NCI-H2029 (cell line): Measurements from ENCODE around the gene ZNF580.
A peak's percentile ranks its signal among the peaks of the same experiment; 100 is the strongest.

Source experiments
- DNase-seq: peaks from one replicate; lab custom pipeline; 2025; lab: John Stamatoyannopoulos, UW

The ZNF580 gene

DNA sequence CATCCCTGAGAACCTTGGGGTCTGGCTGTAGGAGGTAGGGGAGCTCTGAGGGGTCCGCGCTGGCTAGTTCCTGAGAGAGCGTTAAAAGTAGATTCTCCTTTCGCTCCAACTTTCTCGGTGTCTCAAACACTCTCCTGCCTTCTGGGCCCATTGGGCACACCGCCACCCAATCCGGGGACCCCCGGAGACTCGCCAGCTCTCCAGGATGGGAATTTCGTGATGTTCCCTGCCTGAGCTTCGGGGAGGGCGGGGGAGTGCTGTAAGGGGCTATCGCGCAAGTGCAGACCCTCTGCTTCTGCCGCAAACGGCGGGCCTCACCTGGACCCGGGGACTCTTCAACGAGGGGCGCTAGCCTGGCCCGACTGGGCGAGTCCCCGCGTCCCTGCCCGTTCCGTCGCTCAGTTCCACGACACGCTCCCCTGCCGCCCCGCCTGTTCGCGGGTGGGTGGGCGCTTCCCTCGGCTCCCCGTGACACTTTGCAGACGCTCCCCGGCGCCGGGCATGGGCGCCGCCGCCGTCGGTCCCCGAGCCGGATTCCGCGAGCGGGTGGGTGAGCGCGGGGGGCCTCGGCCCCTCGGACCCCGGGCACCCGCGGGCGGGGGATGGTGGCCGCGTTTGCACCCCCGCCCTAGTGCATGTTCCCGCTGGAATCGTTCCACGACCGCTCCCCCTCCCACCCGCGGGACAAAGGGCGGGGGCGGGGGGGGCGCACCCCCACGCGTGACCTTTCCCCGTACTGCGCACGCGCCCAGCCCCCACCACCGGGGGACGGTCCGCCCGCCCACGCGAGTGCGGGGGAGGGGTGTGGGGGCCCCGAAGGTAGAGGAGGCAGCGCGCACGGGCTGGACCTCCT, 7.2 kb downstream of the ZNF580 start, which contains the start of gene CCDC106:
TSS of gene CCDC106 (plus strand) at position 481 of the 853 bp plus-strand sequence. CDS start 835 bp downstream, outside the sequence.
- DNase-seq = no peak

DNA sequence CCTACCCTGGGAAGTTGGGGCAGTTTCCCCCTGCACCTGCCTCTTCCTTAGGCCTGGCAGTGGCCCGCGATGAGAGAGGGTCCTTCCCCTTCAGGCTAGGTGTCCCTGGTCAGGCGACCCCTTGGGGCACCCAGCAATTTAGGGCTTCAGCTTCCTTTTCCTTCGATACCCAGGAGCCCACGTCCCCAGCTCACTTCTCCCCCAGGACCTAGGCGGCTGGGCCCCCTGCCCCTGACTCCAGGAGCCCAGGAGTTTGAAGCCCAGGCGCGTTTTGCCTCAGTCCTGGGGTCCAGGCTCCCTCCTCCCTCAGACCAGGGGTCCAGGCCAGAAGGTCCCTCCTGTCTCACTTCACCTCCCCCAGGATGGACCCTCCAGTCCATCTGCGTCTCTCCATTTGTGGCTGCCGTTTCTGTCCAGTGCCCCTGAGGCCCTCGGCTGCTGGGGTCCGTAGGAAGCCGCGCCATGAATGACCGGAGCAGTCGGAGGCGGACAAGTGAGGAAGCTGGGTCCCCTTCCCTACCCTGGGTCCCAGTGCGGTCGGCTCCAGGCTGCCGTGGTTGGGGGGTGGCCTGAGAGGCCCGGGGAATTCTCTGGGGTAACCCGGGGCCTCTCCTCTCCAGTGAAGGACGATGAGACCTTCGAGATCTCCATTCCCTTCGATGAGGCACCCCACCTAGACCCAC, 7.9 kb downstream of the ZNF580 start:
- no peak for DNase-seq

DNA sequence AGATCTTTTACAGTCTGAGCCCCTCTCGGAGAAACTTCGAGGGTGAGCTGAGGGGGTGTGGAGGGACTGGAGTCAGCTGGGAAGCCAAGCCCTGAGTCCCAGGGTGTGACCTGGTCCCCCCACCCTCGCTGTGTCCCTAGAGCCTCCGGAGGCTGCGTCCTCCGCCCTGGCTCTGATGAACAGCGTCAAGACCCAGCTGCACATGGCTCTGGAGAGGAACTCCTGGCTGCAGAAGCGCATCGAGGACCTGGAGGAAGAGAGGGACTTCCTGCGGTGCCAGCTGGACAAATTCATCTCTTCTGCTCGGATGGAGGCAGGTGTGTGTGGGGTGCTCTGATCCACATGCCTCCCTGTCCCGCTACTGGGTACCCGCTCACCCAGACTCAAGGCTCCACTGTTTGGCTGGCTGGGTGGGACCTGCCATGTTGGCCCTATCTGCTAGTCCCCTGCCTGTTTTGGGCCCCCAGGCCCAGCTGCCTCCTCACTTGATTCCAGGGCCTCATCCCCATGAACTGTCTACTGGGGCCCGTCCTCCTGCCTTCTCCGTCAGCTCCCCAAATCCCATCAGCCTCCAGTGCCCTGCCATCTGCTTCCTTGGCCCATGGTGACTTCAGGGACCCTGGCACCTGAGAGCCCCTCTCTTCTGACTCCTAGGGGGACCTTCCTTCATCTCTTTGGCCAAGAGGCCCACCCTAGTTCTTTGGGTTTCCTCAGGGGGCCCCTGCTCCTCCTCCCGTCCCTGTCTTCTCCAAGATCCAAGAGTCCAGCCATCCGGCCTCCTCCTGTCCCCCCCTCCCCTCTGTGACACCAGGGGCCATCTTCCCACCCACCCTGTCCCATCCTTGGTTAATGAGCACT, 8.7 kb downstream of the ZNF580 start:
- no peak for DNase-seq

DNA sequence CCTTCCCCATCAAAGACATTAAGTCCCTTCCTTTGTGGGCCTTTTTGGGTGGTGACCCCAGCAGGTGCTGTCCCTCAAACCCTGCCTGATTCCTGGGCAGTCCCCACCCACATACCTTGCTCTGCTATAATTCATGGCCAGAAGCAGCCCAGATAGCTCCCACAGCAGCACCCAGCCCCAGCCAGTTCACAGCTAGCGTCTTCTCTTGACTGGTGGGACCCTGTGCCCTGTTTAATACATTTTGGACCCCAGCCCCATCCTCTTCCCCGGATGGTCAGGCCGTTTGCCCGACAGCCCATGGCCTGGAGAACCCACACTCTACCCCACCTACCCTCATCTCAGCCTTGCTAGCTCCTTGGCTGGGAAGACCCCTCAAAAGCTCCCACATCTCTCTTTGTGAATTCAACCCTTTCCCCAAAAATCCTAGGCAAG, 9.3 kb downstream of the ZNF580 start:
- DNase-seq = no peak

DNA sequence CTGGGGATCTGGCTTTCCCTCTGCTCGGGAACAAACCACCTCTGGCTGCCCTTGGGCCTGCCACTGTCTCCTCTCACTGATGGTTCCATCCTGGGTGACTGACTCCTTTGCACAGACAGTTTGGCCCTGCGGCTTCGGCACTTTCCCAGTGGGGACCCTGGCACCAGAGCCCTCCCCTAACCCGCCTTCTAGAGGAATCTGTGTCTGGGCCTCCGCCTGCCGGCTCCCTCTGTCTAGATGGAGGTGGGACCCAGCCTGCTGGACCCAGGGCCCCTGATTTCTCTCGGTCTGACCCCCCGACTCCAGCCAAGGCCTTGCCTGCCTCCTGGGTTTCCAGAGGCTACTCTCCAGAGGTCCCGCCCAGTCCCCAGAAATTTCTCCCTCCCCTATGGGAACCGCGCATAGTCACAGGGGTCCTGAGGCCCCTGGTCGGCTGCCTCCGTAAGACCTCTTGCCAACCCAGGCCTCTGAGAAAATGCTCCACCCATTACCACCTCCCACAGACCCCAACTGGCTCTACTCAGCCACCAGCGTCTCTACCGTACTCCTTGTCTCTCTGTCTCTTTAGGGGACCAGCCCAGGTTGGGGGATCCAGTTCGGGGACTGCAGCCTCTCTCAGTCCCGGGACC, 9.9 kb downstream of the ZNF580 start:
- DNase-seq = no peak

DNA sequence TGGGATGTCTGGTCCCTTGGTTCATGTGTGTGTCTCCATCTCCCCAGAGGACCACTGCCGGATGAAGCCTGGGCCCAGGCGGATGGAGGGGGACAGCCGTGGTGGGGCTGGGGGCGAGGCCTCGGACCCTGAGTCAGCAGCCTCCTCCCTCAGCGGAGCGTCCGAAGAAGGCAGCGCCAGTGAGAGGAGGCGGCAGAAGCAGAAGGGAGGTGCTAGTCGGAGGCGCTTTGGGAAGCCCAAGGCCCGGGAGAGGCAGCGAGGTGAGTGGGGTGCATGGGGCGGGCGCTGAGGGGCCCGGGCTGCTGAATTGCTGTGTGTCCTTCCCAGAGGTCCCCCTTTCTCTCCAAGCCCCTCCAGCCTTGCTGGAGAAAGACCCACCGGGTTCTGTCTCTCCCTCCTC, 10.4 kb downstream of the ZNF580 start:
- no peak for DNase-seq

DNA sequence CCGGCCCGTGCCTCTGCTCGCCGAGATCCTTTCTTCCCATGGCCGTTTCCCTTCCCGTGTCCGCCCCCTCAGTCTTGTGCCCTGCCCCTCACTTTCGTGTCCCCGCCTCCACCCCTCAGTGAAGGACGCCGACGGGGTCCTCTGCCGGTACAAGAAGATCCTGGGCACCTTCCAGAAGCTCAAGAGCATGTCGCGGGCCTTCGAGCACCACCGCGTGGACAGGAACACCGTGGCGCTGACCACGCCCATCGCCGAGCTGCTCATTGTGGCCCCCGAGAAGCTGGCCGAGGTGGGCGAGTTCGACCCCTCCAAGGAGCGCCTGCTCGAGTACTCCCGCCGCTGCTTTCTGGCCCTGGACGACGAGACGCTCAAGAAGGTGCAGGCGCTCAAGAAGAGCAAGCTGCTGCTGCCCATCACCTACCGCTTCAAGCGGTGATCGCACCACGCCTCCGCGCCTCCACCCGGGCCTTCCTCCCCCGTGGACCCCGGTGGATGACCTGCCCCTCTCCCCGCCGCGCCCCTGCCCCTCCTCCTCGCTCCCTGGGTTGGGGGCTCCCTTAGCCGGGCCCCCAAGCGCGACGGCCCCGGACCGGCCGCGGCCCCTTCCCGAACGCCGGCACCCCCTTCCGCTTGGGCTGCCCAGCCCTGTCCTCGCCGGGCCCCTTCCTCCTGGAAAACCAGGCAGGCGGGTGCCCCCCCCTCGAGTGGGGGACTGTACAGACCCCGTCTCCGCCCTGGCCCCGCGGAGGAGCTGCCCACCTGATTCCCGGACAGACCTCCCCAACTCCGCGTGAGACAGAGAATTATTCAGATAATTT, 11.7 kb downstream of the ZNF580 start:
- DNase-seq = no peak

DNA sequence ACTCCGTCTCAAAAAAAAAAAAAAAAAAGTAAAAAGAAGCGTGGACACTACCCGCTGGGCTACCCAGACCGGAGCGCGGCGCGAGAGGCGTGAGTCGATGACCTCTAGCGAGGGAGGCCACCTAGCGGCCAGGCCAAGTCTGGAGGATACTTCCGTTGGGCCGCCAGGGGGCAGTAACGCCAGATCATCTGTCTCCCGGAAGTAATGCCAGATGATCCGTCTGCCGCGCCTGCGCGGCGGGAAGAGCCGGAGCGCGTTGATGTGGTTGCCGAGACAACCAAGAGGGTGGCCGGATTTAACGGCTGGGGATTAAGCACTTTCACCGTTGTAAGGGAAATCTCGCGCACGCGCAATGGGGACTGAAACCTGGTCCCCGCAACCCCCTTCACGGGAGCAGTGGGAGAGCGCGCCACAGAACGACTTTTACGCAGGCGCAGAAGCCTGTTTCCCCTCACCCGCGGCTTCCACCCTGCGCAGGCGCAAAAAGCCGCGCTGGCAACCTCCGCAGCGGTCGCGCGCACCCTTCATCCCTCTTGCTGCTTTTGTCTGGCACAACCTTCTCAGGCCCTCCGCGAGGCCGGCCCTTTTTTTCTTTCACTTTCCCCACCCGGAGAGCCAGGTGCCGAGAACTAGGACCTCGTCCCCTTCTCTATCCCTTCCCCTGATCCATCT, 13.0 kb downstream of the ZNF580 start:
- DNase-seq = peak; percentile 98

DNA sequence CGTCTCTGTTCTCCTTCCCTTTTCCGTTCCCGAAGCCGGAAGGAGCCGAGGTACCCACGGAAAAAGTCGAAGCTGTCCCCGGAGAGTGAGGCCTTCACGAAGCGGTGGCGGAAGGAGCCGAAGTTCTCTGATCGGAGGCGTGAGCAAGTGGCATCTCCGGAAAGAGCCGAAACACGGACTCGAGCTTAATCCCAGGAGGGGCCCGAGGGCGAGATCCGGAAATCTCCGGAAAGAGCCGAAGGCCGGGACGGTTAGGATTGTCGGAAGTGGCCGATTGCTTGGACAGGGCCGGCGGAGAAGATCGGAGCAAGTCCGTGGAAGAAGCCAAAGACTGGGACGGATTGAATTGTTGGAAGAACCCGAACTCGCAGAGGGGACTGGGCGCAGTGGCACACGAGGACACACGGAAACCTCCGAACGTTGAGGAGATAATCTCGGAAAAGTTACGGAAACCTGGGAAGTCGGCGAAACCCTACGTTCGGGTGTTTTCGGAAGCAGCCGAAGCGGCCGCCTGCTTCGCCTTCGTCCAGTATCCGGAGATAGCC, 13.6 kb downstream of the ZNF580 start:
- peak; percentile 99 for DNase-seq

DNA sequence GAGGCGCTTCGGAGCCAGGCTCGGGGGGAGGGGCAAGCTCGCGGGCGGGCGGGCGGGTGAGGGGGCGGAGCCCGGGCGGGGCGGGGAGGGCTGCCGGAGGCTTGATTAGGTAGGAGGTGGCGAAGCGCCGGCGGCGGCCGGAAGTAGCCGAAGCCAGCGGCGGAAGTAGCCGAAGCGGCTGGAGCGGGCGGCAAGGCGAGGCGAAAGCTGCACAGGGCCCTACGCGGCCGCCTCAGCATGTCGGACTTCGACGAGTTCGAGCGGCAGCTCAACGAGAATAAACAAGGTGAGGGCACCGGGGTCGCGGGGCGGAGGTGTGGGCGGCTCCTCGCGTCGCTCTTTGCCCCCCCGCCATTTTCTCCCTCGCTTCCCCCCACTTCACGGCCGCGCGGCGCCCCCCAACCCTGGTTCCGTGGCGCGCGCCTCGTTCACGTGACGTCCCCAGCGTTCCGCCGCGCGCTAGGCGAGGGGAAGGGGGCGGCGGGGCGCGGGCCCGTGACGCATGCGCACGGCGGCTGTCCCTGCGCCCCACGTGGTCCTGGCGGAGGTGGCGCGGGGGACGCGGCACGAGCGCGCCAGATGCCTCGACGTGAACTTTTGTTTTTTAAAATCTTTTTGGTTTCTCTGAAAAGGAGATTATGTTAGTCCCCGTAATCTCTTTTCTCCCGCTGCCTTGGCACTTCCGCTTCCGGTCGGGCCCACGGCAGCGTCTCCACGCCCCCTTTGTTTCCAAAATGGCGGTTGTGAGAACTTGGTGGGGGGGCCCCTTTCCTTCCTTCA, 14.3 kb downstream of the ZNF580 start, which contains the start of gene U2AF2:
TSS of gene U2AF2 (plus strand) at position 168 of the 780 bp plus-strand sequence. CDS start at position 238, 70 bp downstream.
- DNase-seq = peak; percentile 79

DNA sequence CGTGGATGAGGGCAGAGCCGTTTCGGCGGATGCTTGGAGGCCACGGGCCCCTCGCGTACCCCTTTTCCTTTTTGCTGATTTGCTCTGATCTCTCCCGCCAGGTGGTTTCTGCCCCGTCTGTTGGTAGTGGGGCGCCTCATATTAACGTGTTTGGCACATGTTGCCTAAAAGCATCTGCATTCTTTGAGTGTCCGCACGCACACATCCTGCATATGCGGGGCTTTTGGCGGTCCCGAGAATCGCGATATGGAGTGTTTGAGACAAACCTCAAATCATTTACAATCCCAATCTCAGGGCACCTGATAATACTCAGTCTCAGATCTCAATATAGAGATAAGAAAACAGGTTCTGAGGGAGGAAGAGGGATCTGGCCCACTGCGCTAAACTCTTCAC, 14.8 kb downstream of the ZNF580 start:
- no peak for DNase-seq

DNA sequence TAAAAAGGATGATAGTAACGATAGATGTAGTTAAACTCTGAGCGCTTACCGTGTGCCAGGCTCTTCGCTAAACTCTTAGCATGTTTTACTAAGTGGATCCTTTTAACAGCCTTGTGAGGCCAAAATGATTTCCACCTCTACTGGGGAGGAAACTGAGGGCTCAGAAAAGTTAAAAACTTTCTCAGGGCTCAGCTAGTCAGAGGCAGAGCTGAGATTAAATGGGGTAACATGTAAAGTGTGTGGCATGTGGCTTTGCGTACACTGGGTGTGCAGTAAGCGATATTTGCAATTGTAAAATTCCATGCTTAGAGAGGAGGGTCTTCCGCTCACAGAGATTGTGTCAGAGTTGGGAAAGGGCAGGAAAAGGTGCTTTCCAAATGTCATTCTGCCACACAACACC, 15.8 kb downstream of the ZNF580 start:
- DNase-seq = no peak

DNA sequence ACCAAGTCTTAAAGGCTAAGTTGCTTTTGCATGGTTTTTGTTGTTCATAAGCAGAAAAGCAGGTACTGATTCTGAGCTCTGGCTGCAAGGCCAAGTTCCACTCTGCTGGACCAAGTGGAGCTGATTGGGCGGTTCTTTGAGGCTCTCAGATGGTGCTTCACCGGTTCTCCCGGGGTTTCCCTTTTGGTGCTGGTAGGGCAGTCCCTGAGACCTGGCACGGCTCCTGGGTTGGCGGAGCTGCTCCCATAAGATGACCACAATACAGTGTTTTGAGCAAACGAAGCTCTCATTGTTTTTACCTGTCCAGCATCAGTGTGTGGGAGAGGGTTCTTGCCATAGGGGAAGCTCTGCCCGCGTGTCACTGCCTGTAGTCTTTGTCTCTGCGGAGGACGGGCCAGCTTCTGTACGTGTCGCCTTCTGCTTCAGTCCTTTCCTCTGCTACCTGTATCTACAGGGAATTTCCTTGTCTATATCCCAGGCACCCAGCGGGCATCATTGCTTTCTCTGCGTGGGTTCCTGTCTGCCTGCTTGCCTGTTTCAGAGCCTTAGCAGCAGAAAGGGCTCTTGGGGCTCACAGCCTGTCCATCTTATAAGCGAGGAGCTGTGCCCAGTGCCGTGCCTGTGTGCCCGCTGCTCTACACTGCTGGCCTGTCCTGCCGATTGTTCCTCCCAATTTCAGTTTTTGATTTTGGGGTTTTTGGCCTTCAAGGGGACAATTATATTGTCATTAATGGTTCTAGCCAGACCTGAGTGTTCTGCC, 16.4 kb downstream of the ZNF580 start:
- DNase-seq = no peak

DNA sequence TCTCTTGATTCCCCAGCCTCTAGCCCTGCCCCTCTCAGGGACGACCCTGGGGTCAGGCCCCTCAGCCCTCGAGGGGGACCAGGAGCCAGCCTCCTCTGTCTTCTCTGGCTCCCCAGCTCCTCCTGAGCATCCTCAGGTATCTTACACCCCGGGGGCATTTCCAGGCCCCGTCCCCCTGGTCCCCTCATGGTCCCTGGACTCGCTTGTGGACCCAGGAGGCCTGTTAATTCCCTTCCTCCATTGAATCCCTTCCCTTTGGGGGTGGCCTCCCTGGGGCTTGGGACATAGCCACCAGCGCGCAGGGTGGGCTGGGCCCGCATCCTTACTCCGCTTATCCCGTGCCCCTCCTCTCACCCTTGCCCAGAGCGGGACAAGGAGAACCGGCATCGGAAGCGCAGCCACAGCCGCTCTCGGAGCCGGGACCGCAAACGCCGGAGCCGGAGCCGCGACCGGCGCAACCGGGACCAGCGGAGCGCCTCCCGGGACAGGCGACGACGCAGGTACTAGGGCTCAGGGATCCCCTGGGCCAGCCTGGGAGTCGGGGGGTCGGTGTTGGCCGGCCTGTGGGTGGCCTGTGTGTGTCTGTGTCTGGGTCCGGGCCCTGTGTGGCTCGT, 18.2 kb downstream of the ZNF580 start:
- no peak for DNase-seq

DNA sequence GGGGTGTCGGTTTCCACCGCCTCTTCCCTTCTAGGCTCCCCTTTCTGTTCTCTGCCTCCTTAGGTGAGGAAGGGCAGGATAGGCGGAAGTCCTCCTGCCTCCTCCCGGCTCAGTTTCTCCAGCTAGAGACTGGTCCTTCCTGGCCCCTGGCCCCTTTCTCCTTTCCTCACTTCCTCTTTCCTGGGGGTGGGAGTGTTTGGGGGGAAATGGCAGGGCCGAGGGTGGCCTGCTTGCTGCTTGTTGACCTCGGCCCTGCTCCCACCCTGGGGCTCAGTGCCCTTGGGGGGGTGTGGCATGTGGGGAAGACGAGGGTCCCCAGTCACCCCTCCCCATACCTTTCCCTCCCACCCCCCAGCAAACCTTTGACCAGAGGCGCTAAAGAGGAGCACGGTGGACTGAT, 19.0 kb downstream of the ZNF580 start:
- DNase-seq = no peak

DNA sequence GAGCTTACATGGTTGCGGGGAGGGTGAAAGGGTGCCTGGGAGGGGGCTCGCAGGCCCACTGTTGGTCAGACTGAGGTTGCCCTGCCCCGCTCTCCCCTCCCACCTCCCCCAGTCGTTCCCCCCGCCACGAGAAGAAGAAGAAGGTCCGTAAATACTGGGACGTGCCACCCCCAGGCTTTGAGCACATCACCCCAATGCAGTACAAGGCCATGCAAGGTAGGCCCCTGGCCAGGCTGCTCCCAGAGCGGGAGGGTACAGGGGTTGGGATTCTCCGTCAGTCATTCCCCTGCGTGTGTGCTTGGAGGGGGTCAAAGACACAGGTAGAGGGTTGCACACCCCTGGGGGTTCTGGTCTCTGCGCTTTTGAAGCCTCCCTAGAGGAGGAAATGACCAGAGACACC, 19.6 kb downstream of the ZNF580 start:
- no peak for DNase-seq

DNA sequence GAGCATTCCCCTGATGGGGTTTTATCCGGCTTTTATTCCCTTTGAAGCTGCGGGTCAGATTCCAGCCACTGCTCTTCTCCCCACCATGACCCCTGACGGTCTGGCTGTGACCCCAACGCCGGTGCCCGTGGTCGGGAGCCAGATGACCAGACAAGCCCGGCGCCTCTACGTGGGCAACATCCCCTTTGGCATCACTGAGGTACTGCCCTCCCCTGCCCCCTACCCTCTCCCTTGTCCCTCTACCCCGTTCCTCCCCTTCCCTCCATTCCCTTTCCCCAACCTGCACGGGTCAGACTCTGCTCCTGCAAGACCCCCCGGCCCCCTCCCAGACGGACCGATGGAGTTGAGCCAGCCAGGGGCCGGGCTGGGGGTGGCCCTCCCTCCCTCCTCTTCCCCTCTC, 20.2 kb downstream of the ZNF580 start:
- no peak for DNase-seq

DNA sequence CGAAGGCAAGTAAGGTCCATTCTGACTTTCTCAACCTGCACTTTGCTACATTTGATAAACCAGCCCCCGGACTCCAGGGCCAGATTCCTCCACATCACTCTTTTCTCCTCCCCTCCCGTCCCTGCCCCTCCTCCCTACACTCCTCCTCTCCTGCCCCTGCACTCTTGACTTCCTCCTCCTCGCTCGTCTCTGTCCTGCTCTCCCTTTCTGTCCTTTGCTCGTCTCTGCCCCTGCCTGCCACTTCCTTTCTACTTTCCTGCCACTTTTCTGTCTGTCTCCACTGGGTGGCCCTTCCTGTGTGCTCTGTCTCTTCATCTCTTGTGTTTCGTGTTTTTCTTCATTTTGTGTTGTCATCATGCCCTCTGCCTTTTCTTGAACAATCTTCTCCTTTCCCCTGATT, 21.0 kb downstream of the ZNF580 start:
- DNase-seq = no peak
